ENCODE data around the gene KSR1. TPM values are rescaled to one million over a fixed set of nuclear protein-coding genes. Genes with fewer than 3 reads are reported as not detected.

KSR1 gene
- total and polyA plus RNA-seq, 9 of the 15 experiments (the other 6 are each of a cell fraction or from before 2014, with no cell fraction given) = 1.4 to 51.7 (median 18.4) TPM

DNA sequence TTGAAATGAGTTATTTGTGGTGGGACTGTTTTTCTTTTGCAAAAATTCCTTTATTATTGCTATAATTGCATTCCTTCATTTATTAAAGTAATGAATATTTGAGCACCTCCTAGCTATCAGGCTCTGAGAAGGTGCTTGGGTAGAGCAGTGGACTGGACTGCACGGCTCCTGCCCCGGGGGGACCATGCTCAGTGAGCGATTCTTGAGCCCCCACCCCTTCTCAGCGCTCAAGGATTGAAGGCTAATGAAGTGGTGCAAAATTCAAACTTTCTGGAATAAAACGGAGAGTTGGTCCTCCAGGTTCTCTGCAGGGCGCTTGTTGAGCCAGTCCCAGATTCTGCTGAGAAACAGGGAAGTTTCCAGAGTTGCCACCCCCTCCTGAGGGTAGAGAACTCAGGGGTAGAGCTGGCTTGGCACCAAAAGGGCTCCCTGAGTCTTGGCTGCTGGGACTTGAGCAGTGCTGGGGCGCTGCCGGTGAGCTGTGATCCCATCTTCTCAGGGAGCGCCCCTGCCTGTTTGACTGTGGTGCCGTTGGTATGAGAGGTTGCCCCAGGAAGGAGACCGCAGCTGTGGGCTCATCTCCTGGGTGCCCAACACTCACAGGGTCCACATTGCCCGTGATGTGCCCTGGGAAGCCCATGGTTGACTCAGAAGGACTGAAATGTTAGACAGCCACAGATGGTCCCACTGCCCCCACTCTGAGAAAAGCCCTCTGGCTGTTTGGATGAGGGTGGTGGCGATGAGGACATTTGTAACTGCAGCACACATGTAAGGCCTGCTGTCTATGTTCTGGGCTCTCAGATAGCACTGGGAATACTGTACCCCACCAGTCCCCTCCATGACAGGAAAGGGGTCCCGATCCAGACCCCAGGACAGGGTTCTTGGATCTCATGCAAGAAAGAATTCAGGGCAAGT lies 20.0 kb downstream of the KSR1 start (continued):
- TF ChIP-seq, protein P1, sequence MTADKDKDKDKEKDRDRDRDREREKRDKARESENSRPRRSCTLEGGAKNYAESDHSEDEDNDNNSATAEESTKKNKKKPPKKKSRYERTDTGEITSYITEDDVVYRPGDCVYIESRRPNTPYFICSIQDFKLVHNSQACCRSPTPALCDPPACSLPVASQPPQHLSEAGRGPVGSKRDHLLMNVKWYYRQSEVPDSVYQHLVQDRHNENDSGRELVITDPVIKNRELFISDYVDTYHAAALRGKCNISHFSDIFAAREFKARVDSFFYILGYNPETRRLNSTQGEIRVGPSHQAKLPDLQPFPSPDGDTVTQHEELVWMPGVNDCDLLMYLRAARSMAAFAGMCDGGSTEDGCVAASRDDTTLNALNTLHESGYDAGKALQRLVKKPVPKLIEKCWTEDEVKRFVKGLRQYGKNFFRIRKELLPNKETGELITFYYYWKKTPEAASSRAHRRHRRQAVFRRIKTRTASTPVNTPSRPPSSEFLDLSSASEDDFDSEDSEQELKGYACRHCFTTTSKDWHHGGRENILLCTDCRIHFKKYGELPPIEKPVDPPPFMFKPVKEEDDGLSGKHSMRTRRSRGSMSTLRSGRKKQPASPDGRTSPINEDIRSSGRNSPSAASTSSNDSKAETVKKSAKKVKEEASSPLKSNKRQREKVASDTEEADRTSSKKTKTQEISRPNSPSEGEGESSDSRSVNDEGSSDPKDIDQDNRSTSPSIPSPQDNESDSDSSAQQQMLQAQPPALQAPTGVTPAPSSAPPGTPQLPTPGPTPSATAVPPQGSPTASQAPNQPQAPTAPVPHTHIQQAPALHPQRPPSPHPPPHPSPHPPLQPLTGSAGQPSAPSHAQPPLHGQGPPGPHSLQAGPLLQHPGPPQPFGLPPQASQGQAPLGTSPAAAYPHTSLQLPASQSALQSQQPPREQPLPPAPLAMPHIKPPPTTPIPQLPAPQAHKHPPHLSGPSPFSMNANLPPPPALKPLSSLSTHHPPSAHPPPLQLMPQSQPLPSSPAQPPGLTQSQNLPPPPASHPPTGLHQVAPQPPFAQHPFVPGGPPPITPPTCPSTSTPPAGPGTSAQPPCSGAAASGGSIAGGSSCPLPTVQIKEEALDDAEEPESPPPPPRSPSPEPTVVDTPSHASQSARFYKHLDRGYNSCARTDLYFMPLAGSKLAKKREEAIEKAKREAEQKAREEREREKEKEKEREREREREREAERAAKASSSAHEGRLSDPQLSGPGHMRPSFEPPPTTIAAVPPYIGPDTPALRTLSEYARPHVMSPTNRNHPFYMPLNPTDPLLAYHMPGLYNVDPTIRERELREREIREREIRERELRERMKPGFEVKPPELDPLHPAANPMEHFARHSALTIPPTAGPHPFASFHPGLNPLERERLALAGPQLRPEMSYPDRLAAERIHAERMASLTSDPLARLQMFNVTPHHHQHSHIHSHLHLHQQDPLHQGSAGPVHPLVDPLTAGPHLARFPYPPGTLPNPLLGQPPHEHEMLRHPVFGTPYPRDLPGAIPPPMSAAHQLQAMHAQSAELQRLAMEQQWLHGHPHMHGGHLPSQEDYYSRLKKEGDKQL (CRISPR knock-in tag; IDR thresholded peaks at IDR 0.05; ENCODE audit: borderline replicate concordance) = no peak
